GM10266 (cell line): Measurements from ENCODE around the gene ECHDC1.

Experiments
- DNase-seq: peaks from one replicate; pipeline ENCODE4 v3.0.0; 2012; ENCODE audit errors: extremely low spot score
- CTCF ChIP-seq: IDR thresholded peaks from 2 replicates; pipeline ENCODE4 v1.5.1; 2012; ENCODE audit warnings: mild to moderate bottlenecking, low read depth; ENCODE audit not compliant: control insufficient read depth, insufficient read depth; ENCODE audit errors: missing control alignments

Gene ECHDC1

GRCh38 chr6:127279815-127280214 lies 63.6 kb downstream of the ECHDC1 start:
- no peak for DNase-seq
- TF ChIP-seq CTCF: no peak

- no peak for TF ChIP-seq CTCF
- DNase-seq: no peak
Measured at GRCh38 chr6:127277878-127278843, 65.2 kb downstream of the ECHDC1 start.

GRCh38 chr6:127276331-127276730 lies 67.1 kb downstream of the ECHDC1 start:
- DNase-seq: no peak
- TF ChIP-seq CTCF: no peak

GRCh38 chr6:127273499-127273898 lies 69.9 kb downstream of the ECHDC1 start:
- no peak for TF ChIP-seq CTCF
- no peak for DNase-seq

GRCh38 chr6:127272576-127272975 lies 70.8 kb downstream of the ECHDC1 start:
- TF ChIP-seq CTCF: no peak

GRCh38 chr6:127267646-127268625 lies 75.5 kb downstream of the ECHDC1 start:
- TF ChIP-seq CTCF: no peak
- peak; percentile 23 for DNase-seq

More at GRCh38 chr6:127272576-127272975, 70.8 kb downstream of the ECHDC1 start:
- no peak for DNase-seq
